CD4-positive, alpha-beta memory T cell (primary cell): ENCODE measurements around the gene CACNA1G. TPM values are rescaled to one million over a fixed set of nuclear protein-coding genes. Genes with fewer than 3 reads are reported as not detected.

Experiments
- CTCF ChIA-PET: fragments of 350-600 bp; sonication (Branson Sonifier 250); formaldehyde crosslinking; loops from one replicate; lab custom pipeline; 2021; ENCODE audit warnings: inconsistent platforms; ENCODE audit not compliant: partially characterized antibody; lab: Charles Lee
- POLR2A ChIA-PET: fragments of 350-600 bp; sonication (Branson Sonifier 250); formaldehyde crosslinking; loops from one replicate; lab custom pipeline; 2021; ENCODE audit not compliant: partially characterized antibody; lab: Charles Lee
- DNase-seq, 5 donors: peaks; one replicate each; pipeline versions ENCODE4 v3.0.0 to v3.0.0-alpha.2; 2020 to 2022; ENCODE audit warnings: mixed read lengths in 1 of 5
- H3K27ac ChIP-seq: one replicate; pipeline ENCODE4 v1.7.0; 2013; ENCODE audit warnings: low read depth, low read length
- H3K27me3 ChIP-seq: 2 replicates; pipeline ENCODE4 v1.7.0; 2013; ENCODE audit warnings: mild to moderate bottlenecking, low read length, moderate library complexity; ENCODE audit not compliant: insufficient read depth
- H3K36me3 ChIP-seq: 2 replicates; pipeline ENCODE4 v1.7.0; 2013; ENCODE audit warnings: mild to moderate bottlenecking, low read length, moderate library complexity; ENCODE audit not compliant: insufficient read depth
- H3K4me1 ChIP-seq: 2 replicates; pipeline ENCODE4 v1.7.0; 2013; ENCODE audit warnings: mild to moderate bottlenecking, low read length, moderate library complexity; ENCODE audit not compliant: insufficient read depth
- H3K4me3 ChIP-seq, 2 donors: one replicate each; pipeline ENCODE4 v1.7.0; 2013; ENCODE audit warnings: low read length in 2 of 2, mild to moderate bottlenecking in 1 of 2
- H3K9me3 ChIP-seq, 2 donors: one replicate each; pipeline ENCODE4 v1.7.0; 2013; ENCODE audit warnings: low read length in 2 of 2, control low read depth in 1 of 2; ENCODE audit not compliant: control insufficient read depth in 1 of 2
- H3K27ac Mint-ChIP-seq, 7 donors: one replicate each; pipeline ENCODE4 v1.8.0; 2020 to 2021; ENCODE audit warnings: mixed read lengths in 7 of 7, mild to moderate bottlenecking in 6 of 7, inconsistent platforms in 3 of 7, moderate library complexity in 3 of 7
- H3K27me3 Mint-ChIP-seq, 2 donors: one replicate each; pipeline ENCODE4 v1.8.0; 2020 to 2021; ENCODE audit warnings: mixed read lengths in 2 of 2
- H3K36me3 Mint-ChIP-seq, 2 donors: one replicate each; pipeline ENCODE4 v1.8.0; 2020 to 2021; ENCODE audit warnings: mixed read lengths in 2 of 2, inconsistent platforms in 1 of 2, mild to moderate bottlenecking in 1 of 2
- H3K4me1 Mint-ChIP-seq, 4 donors: one replicate each; pipeline ENCODE4 v1.8.0; 2020 to 2021; ENCODE audit warnings: mixed read lengths in 4 of 4, mild to moderate bottlenecking in 1 of 4
- H3K4me3 Mint-ChIP-seq, 8 donors: one replicate each; pipeline ENCODE4 v1.8.0; 2020 to 2021; ENCODE audit warnings: mixed read lengths in 8 of 8, mild to moderate bottlenecking in 7 of 8, moderate library complexity in 6 of 8, inconsistent platforms in 3 of 8
- H3K9me3 Mint-ChIP-seq, 8 donors: one replicate each; pipeline ENCODE4 v1.8.0; 2020 to 2021; ENCODE audit warnings: mixed read lengths in 8 of 8, mild to moderate bottlenecking in 5 of 8, inconsistent platforms in 3 of 8, moderate library complexity in 1 of 8
- intact Hi-C: fragments of 100-400 bp; cut with micrococcal nuclease; formaldehyde crosslinking; loops from one replicate; pipeline ENCODE4 v1.15.1; 2023
- polyA plus RNA-seq, 2 donors: library from polyadenylated mRNA; unstranded; fragments of 300-500 nt; fragmentation: Illumina TruSeq; gene quantifications; one replicate each; pipeline ENCODE4 v1.2.3, GENCODE V29; 2021
- total RNA-seq, 2 experiments: library from RNA; stranded (reverse); gene quantifications; one replicate each; pipeline ENCODE4 v1.2.3, GENCODE V29; 2021

CACNA1G gene
- total and polyA plus RNA-seq, 4 experiments from 2014 or later, result not detected

DNA sequence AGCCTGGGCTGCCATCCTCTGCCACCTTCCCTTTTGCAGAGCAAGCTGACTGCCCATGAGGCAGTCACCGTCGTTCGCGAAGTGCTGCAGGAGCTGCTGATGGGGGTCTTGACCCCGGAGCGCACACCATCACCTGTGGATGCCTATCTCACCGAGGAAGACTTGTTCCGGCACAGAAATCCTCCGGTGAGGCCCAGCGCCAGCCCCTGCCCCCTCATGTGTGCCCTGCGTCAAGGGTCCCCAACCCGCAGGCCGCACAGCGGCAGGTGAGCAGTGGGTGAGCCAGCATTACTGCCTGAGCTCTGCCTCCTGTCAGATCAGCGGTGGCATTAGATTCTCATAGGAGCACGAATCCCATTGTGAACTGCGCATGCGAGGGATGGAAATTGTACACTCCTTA, 35.7 kb upstream of the CACNA1G start:
- DNase-seq, result no peak
- peaks cover 11 to 12% of the 10 kb centered on the region in 2 donors for H3K27me3 Mint-ChIP-seq
- Histone ChIP-seq H3K4me1 (no peaks in the 10 kb centered on the region), H3K27ac (no peak overlapping the region), H3K36me3 (no peaks in the 10 kb centered on the region), H3K4me3 (no peak overlapping the region), H3K27me3 (no peaks in the 10 kb centered on the region), H3K9me3 (no peaks in the 10 kb centered on the region)
- H3K9me3 Mint-ChIP-seq, result no peaks in the 10 kb centered on the region
- no peaks in the 10 kb centered on the region for H3K4me1 Mint-ChIP-seq
- no peak overlapping the region for H3K27ac Mint-ChIP-seq
- no peaks in the 10 kb centered on the region for H3K36me3 Mint-ChIP-seq
- POLR2A ChIA-PET, result no interaction called here
- intact Hi-C loops, result no loop called here
- no peak overlapping the region for H3K4me3 Mint-ChIP-seq
- CTCF ChIA-PET, result no interaction called here

DNA sequence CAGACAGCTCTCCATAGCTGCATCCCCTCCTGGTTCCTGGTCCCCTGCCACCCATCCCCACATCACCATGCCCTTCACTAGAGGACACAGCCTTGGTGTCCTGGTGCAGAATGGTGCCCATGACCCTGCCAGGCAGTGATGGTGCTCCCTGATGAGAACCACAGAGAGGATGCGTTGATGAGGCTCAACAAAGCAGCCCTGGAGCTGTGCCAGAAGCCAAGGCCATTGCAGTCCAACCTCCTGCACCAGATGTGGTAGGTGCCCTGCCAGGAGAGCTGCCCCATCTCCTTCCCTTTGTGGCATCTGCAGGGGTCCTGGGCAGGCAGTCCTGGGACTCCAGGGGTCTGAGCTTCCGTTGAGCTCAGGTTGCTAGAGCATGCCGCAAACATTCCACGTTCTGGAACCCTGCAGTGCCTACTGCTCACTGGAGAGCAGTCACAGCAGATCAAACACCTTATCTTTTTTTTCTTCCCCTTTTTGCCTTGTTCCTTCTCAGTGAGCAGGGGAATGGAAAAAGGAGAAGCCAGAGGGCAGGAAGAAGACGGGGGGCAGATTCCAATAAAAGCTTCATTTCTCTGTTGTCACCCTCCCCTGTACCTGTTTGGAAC, 33.3 kb upstream of the CACNA1G start:
- Histone ChIP-seq H3K27ac (no peak overlapping the region), H3K36me3 (no peaks in the 10 kb centered on the region), H3K27me3 (peaks cover 10% of the 10 kb centered on the region), H3K9me3 (no peaks in the 10 kb centered on the region), H3K4me3 (no peak overlapping the region), H3K4me1 (peaks cover under 1% of the 10 kb centered on the region)
- Mint-ChIP-seq H3K9me3 (no peaks in the 10 kb centered on the region), H3K27ac (no peak overlapping the region), H3K4me1 (peaks cover 0 to 3% (median 0%) of the 10 kb centered on the region in 4 donors), H3K36me3 (no peaks in the 10 kb centered on the region), H3K4me3 (no peak overlapping the region), H3K27me3 (peaks cover 26 to 33% of the 10 kb centered on the region in 2 donors)
- intact Hi-C loops, result no loop called here
- CTCF ChIA-PET, result no interaction called here
- DNase-seq, result no peak
- POLR2A ChIA-PET, result no interaction called here

- H3K27me3 ChIP-seq, result peaks cover 18% of the 10 kb centered on the region
- no peak overlapping the region for H3K4me3 ChIP-seq
- DNase-seq, result no peak
- H3K36me3 Mint-ChIP-seq, result no peaks in the 10 kb centered on the region
- H3K4me1 Mint-ChIP-seq, result peaks cover 0 to 4% (median 1%) of the 10 kb centered on the region in 4 donors
- ChIA-PET POLR2A (no interaction called here), CTCF (no interaction called here)
- H3K27ac Mint-ChIP-seq, result no peak overlapping the region
- H3K27ac ChIP-seq, result no peak overlapping the region
- no peaks in the 10 kb centered on the region for H3K36me3 ChIP-seq
- no peaks in the 10 kb centered on the region for H3K9me3 ChIP-seq
- no peak overlapping the region for H3K4me3 Mint-ChIP-seq
- H3K27me3 Mint-ChIP-seq, result peaks cover 26 to 33% of the 10 kb centered on the region in 2 donors
- H3K9me3 Mint-ChIP-seq, result no peaks in the 10 kb centered on the region
- H3K4me1 ChIP-seq, result peaks cover 8% of the 10 kb centered on the region
- intact Hi-C loops, result no loop called here
Measured at GRCh38 chr17:50527949-50528474, 32.5 kb upstream of the CACNA1G start.

- H3K27me3 ChIP-seq, result peaks cover 19% of the 10 kb centered on the region
- H3K9me3 ChIP-seq, result no peaks in the 10 kb centered on the region
- intact Hi-C loops, result no loop called here
- no peaks in the 10 kb centered on the region for H3K9me3 Mint-ChIP-seq
- no peak for DNase-seq
- H3K36me3 Mint-ChIP-seq, result no peaks in the 10 kb centered on the region
- ChIA-PET POLR2A (no interaction called here), CTCF (interaction anchor here (0.6 kb wide), 1 partner anchor 84 kb away, joined by 3 read pairs; no protein-coding TSS in a partner anchor)
- H3K4me1 ChIP-seq, result peaks cover 20% of the 10 kb centered on the region
- H3K4me1 Mint-ChIP-seq, result peaks cover 3 to 14% (median 8%) of the 10 kb centered on the region in 4 donors
- no peak overlapping the region for H3K4me3 Mint-ChIP-seq
- no peak overlapping the region for H3K4me3 ChIP-seq
- H3K27me3 Mint-ChIP-seq, result peaks cover 33 to 42% of the 10 kb centered on the region in 2 donors
- H3K27ac ChIP-seq, result no peak overlapping the region
- no peaks in the 10 kb centered on the region for H3K36me3 ChIP-seq
- no peak overlapping the region for H3K27ac Mint-ChIP-seq
Measured at GRCh38 chr17:50529849-50530248, 30.7 kb upstream of the CACNA1G start.

DNA sequence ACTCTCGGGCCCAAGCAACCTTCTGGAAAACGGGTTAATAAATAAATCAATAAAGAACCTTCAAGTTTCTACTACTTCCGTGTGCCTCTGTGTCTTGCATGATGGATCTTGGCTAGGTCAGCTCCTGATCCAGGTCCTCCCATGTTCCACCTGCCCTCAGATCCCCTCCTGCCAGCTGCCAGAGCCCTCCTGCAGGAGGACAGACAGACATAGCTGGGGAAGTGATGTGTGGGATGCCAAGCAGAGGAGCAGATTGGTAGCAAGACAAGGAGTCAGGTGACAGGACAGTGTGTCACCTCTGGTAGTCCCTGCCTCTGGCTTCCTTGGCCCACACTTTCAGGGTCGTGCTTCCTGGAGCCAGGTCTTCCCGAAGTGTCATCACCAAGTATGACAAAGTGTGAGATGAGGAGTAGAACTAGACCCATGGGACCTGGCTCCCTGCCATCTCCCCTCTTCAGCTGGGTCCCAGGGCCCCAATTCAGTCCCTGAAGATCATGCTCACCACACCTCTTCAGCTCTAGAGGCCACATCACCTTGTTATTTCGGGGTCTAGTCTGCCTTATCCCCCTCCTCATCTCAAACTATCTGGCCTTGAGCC, 29.0 kb upstream of the CACNA1G start:
- DNase-seq, result no peak
- no peak overlapping the region for H3K27ac Mint-ChIP-seq
- no peak overlapping the region for H3K4me3 Mint-ChIP-seq
- Histone ChIP-seq H3K4me1 (peaks cover 20% of the 10 kb centered on the region), H3K4me3 (no peak overlapping the region), H3K27me3 (peaks cover 19% of the 10 kb centered on the region), H3K27ac (no peak overlapping the region), H3K9me3 (no peaks in the 10 kb centered on the region), H3K36me3 (no peaks in the 10 kb centered on the region)
- H3K27me3 Mint-ChIP-seq, result peaks cover 34 to 48% of the 10 kb centered on the region in 2 donors
- H3K36me3 Mint-ChIP-seq, result no peaks in the 10 kb centered on the region
- POLR2A ChIA-PET, result no interaction called here
- peaks cover 3 to 19% (median 8%) of the 10 kb centered on the region in 4 donors for H3K4me1 Mint-ChIP-seq
- CTCF ChIA-PET, result interaction anchor here (0.7 kb wide), 1 partner anchor 11 kb away, joined by 3 read pairs; no protein-coding TSS in a partner anchor
- intact Hi-C loops, result no loop called here
- H3K9me3 Mint-ChIP-seq, result no peaks in the 10 kb centered on the region

DNA sequence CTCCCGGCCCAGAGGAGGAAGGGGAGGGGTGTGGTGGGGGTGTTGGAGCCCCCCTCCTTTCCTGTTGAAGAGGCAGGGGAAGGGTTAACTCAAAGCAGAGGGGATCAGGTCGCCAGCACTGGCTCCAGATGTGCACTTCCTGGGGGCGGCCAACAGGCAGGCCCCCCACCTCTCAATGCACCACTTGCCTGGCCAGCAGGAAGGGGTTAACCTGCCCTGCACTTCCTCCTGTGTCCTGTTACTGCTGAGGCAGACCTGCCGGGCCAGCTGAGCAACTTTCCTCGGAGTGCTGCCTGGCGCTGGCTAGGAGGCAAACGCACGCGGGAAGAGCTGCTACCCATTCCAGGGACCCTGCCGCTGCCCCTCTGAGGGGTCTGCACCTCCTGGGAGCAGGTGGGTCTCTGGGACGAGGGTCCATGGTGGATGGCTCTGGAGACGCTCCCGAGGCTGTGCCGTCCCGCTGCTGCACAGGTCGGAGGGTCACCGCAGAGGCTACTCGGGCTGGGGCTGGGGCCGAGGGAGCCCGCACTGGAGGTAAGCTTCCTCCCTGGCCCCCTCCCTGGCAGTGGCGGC, 28.0 kb upstream of the CACNA1G start, which contains the start of gene EPN3:
Gene EPN3 (plus strand): TSS at position 284 of the 573 bp plus-strand sequence. CDS start 3,822 bp downstream, outside the sequence.
- H3K9me3 Mint-ChIP-seq, result no peaks in the 10 kb centered on the region
- peaks cover 34 to 48% of the 10 kb centered on the region in 2 donors for H3K27me3 Mint-ChIP-seq
- H3K4me3 Mint-ChIP-seq, result peak within 1 kb of the TSS in 3 of 8 donors; percentile 17 to 64 (median 48)
- H3K36me3 Mint-ChIP-seq, result no peaks in the 10 kb centered on the region
- intact Hi-C loops, result no loop called here
- Histone ChIP-seq H3K4me1 (peaks cover 20% of the 10 kb centered on the region), H3K36me3 (no peaks in the 10 kb centered on the region), H3K9me3 (no peaks in the 10 kb centered on the region), H3K4me3 (no peak within 1 kb of the TSS), H3K27me3 (peaks cover 19% of the 10 kb centered on the region), H3K27ac (no peak within 1 kb of the TSS)
- CTCF ChIA-PET, result no interaction called here
- POLR2A ChIA-PET, result no interaction called here
- DNase-seq, result no peak
- peaks cover 3 to 19% (median 8%) of the 10 kb centered on the region in 4 donors for H3K4me1 Mint-ChIP-seq
- peak within 1 kb of the TSS in 1 of 7 donors; percentile 11 for H3K27ac Mint-ChIP-seq

DNA sequence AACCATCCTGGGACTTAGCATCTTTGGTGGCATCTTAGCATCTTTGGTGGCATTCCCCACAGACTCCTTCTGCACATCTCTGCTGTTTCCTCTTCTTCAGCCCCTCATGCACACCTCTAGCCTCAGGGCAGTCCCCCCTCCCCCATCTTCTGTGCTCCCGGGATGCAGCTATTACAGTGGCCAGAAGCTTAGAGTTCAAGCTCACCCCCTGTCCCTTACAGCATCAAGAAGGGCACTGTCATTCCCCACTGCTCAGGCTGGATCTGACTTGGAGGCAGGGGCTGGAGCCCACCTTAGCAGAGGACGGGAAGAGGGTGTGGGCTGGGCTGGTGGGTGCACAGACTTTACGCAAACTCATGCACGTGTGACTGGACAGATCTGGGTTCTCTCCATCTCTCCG, 27.3 kb upstream of the CACNA1G start:
- no peaks in the 10 kb centered on the region for H3K36me3 ChIP-seq
- Mint-ChIP-seq H3K27ac (peak overlapping the region in 1 of 7 donors; percentile 11), H3K4me1 (peaks cover 3 to 19% (median 8%) of the 10 kb centered on the region in 4 donors), H3K4me3 (peak overlapping the region in 2 of 8 donors; percentile 17 to 64), H3K9me3 (no peaks in the 10 kb centered on the region), H3K27me3 (peaks cover 34 to 48% of the 10 kb centered on the region in 2 donors), H3K36me3 (no peaks in the 10 kb centered on the region)
- no peak overlapping the region for H3K27ac ChIP-seq
- H3K4me1 ChIP-seq, result peaks cover 20% of the 10 kb centered on the region
- ChIA-PET CTCF (no interaction called here), POLR2A (no interaction called here)
- H3K27me3 ChIP-seq, result peaks cover 19% of the 10 kb centered on the region
- no peaks in the 10 kb centered on the region for H3K9me3 ChIP-seq
- peak in 1 of 5 donors; percentile 9 for DNase-seq
- intact Hi-C loops, result no loop called here
- H3K4me3 ChIP-seq, result no peak overlapping the region
